Measurements from ENCODE around the gene NBPF11.
A peak's percentile ranks its signal among the peaks of the same experiment; 100 is the strongest.
"Not testable (repeated sequence)": the region's sequence is repeated elsewhere in the genome, so short reads cannot be mapped to it uniquely, and the experiment has no call there.

The NBPF11 gene

GRCh38 chr1:148073392-148073791, 78.7 kb downstream of the NBPF11 start:
- H3K27ac ChIP-seq (ENCODE audit: insufficient read depth in 1 of 2, low read depth in 1 of 2, low read length in 2 of 2, poor library complexity in 1 of 2, severe bottlenecking in 2 of 2); H3K4me3 ChIP-seq (ENCODE audit: control insufficient read depth in 1 of 7, extremely low read depth in 1 of 7, insufficient read depth in 4 of 7, low read depth in 2 of 7, low read length in 6 of 7); H3K9me3 ChIP-seq (ENCODE audit: control extremely low read depth in 1 of 5, control insufficient read depth in 4 of 5, insufficient read depth in 2 of 5, low read depth in 1 of 5, low read length in 4 of 5); CTCF ChIA-PET; H3K4me1 ChIP-seq (ENCODE audit: control extremely low read depth in 1 of 4, control insufficient read depth in 4 of 4, insufficient read depth in 4 of 4, low read length in 3 of 4); DNase-seq; H3K36me3 ChIP-seq (ENCODE audit: control insufficient read depth in 4 of 4, insufficient read depth in 4 of 4, low read length in 3 of 4); H3K27me3 ChIP-seq (replicated peaks in 2 of 5; ENCODE audit: control insufficient read depth in 4 of 5, insufficient read depth in 5 of 5, low read length in 4 of 5); POLR2A ChIA-PET: not testable (repeated sequence)
- WGBS (ENCODE audit: insufficient coverage): no CpG with 5 or more reads among the region's 5 CpGs

- DNase-seq; H3K9me3 ChIP-seq (ENCODE audit: control extremely low read depth in 1 of 5, control insufficient read depth in 4 of 5, insufficient read depth in 2 of 5, low read depth in 1 of 5, low read length in 4 of 5); POLR2A ChIA-PET; H3K36me3 ChIP-seq (ENCODE audit: control insufficient read depth in 4 of 4, insufficient read depth in 4 of 4, low read length in 3 of 4); H3K27ac ChIP-seq (ENCODE audit: insufficient read depth in 1 of 2, low read depth in 1 of 2, low read length in 2 of 2, poor library complexity in 1 of 2, severe bottlenecking in 2 of 2); H3K4me1 ChIP-seq (ENCODE audit: control extremely low read depth in 1 of 4, control insufficient read depth in 4 of 4, insufficient read depth in 4 of 4, low read length in 3 of 4); H3K27me3 ChIP-seq (replicated peaks in 2 of 5; ENCODE audit: control insufficient read depth in 4 of 5, insufficient read depth in 5 of 5, low read length in 4 of 5); H3K4me3 ChIP-seq (ENCODE audit: control insufficient read depth in 1 of 7, extremely low read depth in 1 of 7, insufficient read depth in 4 of 7, low read depth in 2 of 7, low read length in 6 of 7); CTCF ChIA-PET: not testable (repeated sequence)
- WGBS (ENCODE audit: insufficient coverage): no CpG with 5 or more reads among the region's 1 CpG
Measured at GRCh38 chr1:148068606-148069005, 83.5 kb downstream of the NBPF11 start.

DNA sequence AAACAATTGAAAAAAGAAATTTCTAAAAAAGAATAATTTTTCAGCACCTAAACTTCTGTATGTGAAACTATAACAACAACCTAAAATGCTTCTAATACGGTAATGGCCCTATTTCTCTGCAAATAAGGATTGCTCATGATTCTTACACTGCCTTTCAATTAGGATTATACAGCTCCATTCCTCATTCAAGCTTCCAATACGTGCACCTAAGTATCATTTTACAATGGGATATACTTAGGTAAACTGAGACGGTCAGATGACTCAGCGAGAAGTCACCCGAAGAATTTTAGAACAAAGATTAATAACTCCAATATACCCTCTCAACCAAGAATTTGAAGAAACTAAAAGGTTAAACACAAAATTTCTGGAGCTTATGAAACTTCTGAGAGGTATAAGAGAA, 83.9 kb downstream of the NBPF11 start:
- H3K4me3 ChIP-seq (ENCODE audit: control insufficient read depth in 1 of 7, extremely low read depth in 1 of 7, insufficient read depth in 4 of 7, low read depth in 2 of 7, low read length in 6 of 7); DNase-seq; H3K27ac ChIP-seq (ENCODE audit: insufficient read depth in 1 of 2, low read depth in 1 of 2, low read length in 2 of 2, poor library complexity in 1 of 2, severe bottlenecking in 2 of 2); H3K36me3 ChIP-seq (ENCODE audit: control insufficient read depth in 4 of 4, insufficient read depth in 4 of 4, low read length in 3 of 4); H3K9me3 ChIP-seq (ENCODE audit: control extremely low read depth in 1 of 5, control insufficient read depth in 4 of 5, insufficient read depth in 2 of 5, low read depth in 1 of 5, low read length in 4 of 5); H3K4me1 ChIP-seq (ENCODE audit: control extremely low read depth in 1 of 4, control insufficient read depth in 4 of 4, insufficient read depth in 4 of 4, low read length in 3 of 4); CTCF ChIA-PET; H3K27me3 ChIP-seq (replicated peaks in 2 of 5; ENCODE audit: control insufficient read depth in 4 of 5, insufficient read depth in 5 of 5, low read length in 4 of 5); POLR2A ChIA-PET: not testable (repeated sequence)
- WGBS (ENCODE audit: insufficient coverage): no CpG with 5 or more reads among the region's 5 CpGs

DNA sequence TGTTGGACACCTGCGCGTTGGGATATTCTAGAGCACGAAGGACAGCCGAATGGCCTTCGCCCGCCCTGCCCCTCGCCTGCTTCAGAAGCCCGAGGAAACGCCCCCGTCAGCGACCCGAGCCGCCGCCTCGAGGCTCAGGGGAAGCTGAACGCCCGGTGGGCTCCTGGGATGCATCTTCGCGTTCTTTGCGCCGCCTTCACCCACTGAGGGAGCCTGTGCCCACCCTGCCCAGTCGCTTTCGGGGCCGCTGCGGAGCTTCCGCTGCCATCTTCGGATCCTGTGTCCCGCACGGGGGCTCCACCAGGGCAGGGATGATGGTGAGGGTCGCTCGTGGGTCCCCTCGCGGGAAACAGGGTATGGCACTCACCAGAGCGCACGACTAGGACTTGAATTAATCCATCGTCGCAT, 91.8 kb downstream of the NBPF11 start:
- 2% methylated on average over 8 of the region's 37 CpGs for WGBS (ENCODE audit: insufficient coverage)
- H3K36me3 ChIP-seq (ENCODE audit: control insufficient read depth in 4 of 4, insufficient read depth in 4 of 4, low read length in 3 of 4); CTCF ChIA-PET; H3K27ac ChIP-seq (ENCODE audit: insufficient read depth in 1 of 2, low read depth in 1 of 2, low read length in 2 of 2, poor library complexity in 1 of 2, severe bottlenecking in 2 of 2); POLR2A ChIA-PET; H3K4me1 ChIP-seq (ENCODE audit: control extremely low read depth in 1 of 4, control insufficient read depth in 4 of 4, insufficient read depth in 4 of 4, low read length in 3 of 4); H3K9me3 ChIP-seq (ENCODE audit: control extremely low read depth in 1 of 5, control insufficient read depth in 4 of 5, insufficient read depth in 2 of 5, low read depth in 1 of 5, low read length in 4 of 5); H3K27me3 ChIP-seq (replicated peaks in 2 of 5; ENCODE audit: control insufficient read depth in 4 of 5, insufficient read depth in 5 of 5, low read length in 4 of 5): not testable (repeated sequence)
- peak overlapping the region in 3 of 7 experiments; percentile 10 to 58 (median 36) for H3K4me3 ChIP-seq (ENCODE audit: control insufficient read depth in 1 of 7, extremely low read depth in 1 of 7, insufficient read depth in 4 of 7, low read depth in 2 of 7, low read length in 6 of 7)
- peak in 2 of 3 donors; percentile 2 to 4 for DNase-seq

- CTCF ChIA-PET; H3K4me1 ChIP-seq (ENCODE audit: control extremely low read depth in 1 of 4, control insufficient read depth in 4 of 4, insufficient read depth in 4 of 4, low read length in 3 of 4); H3K27me3 ChIP-seq (replicated peaks in 2 of 5; ENCODE audit: control insufficient read depth in 4 of 5, insufficient read depth in 5 of 5, low read length in 4 of 5); H3K4me3 ChIP-seq (ENCODE audit: control insufficient read depth in 1 of 7, extremely low read depth in 1 of 7, insufficient read depth in 4 of 7, low read depth in 2 of 7, low read length in 6 of 7); POLR2A ChIA-PET; H3K27ac ChIP-seq (ENCODE audit: insufficient read depth in 1 of 2, low read depth in 1 of 2, low read length in 2 of 2, poor library complexity in 1 of 2, severe bottlenecking in 2 of 2); H3K36me3 ChIP-seq (ENCODE audit: control insufficient read depth in 4 of 4, insufficient read depth in 4 of 4, low read length in 3 of 4); H3K9me3 ChIP-seq (ENCODE audit: control extremely low read depth in 1 of 5, control insufficient read depth in 4 of 5, insufficient read depth in 2 of 5, low read depth in 1 of 5, low read length in 4 of 5): not testable (repeated sequence)
- WGBS (ENCODE audit: insufficient coverage): 0% methylated on average over 1 of the region's 5 CpGs
- peak; percentile 61 to 92 (median 90) for DNase-seq
Measured at GRCh38 chr1:148057384-148057783, 94.7 kb downstream of the NBPF11 start.

All from common myeloid progenitor, CD34-positive (primary cell).